RWPE1 (cell line): ENCODE results near the gene SMYD1.
"Not testable (repeated sequence)": the region's sequence is repeated elsewhere in the genome, so short reads cannot be mapped to it uniquely, and the experiment has no call there.

Experiments used
- CTCF ChIA-PET: fragments of 350-600 bp; sonication (Branson Sonifier 250); formaldehyde crosslinking; extraction: SDS; loops from one replicate; lab custom pipeline; 2021; lab: Yijun Ruan, JAX
- POLR2A ChIA-PET: fragments of 400-600 bp; formaldehyde crosslinking; extraction: SDS; loops from one replicate; lab custom pipeline; 2020; ENCODE audit warnings: antibody characterized with exemption; ENCODE audit not compliant: low non-redundant PET; lab: Yijun Ruan, JAX
- DNase-seq: peaks from one replicate; pipeline ENCODE4 v3.0.0; 2012; ENCODE audit warnings: low spot score
- H3K27ac ChIP-seq: fragments of 450-650 bp; 2 replicates; pipeline ENCODE4 v1.5.1; 2017
- CTCF ChIP-seq: fragments of 450-650 bp; conservative IDR thresholded peaks from 2 replicates; pipeline ENCODE4 v1.5.1; 2017; ENCODE audit warnings: low read depth, mild to moderate bottlenecking

Gene SMYD1

GRCh38 chr2:88067598-88067997, at the start of gene SMYD1:
Gene SMYD1, plus strand, starts transcription at chr2:88067825. Its CDS starts 40 bp downstream, at chr2:88067865.
- no peak for DNase-seq
- ChIA-PET POLR2A (no interaction called here), CTCF (no interaction called here)
- TF ChIP-seq CTCF: no peak
- no peak within 1 kb of the TSS for H3K27ac ChIP-seq

GRCh38 chr2:88018077-88018805, 49.4 kb upstream of the SMYD1 start:
- DNase-seq, POLR2A ChIA-PET, H3K27ac ChIP-seq: not testable (repeated sequence)
- CTCF ChIA-PET: interaction anchor here (0.6 kb wide), 1 partner anchor 43 kb away, joined by 3 read pairs; no protein-coding TSS in a partner anchor

GRCh38 chr2:88018909-88019308, 48.7 kb upstream of the SMYD1 start:
- no peak overlapping the region for H3K27ac ChIP-seq
- TF ChIP-seq CTCF: no peak
- CTCF ChIA-PET: interaction anchor here (0.6 kb wide), 1 partner anchor 42 kb away, joined by 3 read pairs; no protein-coding TSS in a partner anchor
- DNase-seq: no peak
- POLR2A ChIA-PET: no interaction called here

DNA sequence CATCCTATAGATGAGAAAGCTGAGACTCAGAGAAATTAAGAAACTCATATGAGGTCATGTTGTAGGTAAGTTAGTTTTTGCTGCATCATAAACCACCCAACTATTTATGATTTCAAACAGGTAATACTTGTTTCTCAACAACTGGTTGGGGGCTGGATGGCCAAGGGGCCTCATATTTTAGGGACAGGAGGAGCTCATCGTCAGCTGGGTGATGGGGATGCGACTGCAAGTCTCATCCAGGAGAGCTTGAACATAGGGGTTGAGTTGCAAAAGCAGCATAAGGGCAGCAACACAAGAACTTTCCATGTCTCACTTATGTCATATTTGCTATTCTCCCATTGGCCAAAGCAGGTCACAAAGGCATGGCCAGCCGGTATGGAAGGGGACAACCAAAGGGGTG, 47.6 kb upstream of the SMYD1 start:
- TF ChIP-seq CTCF: no peak
- no peak overlapping the region for H3K27ac ChIP-seq
- ChIA-PET POLR2A (no interaction called here), CTCF (interaction anchor here (0.6 kb wide), 1 partner anchor 154 kb away, joined by 3 read pairs; no protein-coding TSS in a partner anchor)
- DNase-seq: no peak

GRCh38 chr2:88022669-88022921, 45.0 kb upstream of the SMYD1 start:
- no peak for TF ChIP-seq CTCF
- ChIA-PET POLR2A (no interaction called here), CTCF (no interaction called here)

GRCh38 chr2:88024509-88024908, 43.1 kb upstream of the SMYD1 start:
- TF ChIP-seq CTCF: no peak
- DNase-seq: no peak
- ChIA-PET CTCF (no interaction called here), POLR2A (no interaction called here)
- no peak overlapping the region for H3K27ac ChIP-seq

More at GRCh38 chr2:88022669-88022921, 45.0 kb upstream of the SMYD1 start:
- DNase-seq: no peak
- no peak overlapping the region for H3K27ac ChIP-seq

DNA sequence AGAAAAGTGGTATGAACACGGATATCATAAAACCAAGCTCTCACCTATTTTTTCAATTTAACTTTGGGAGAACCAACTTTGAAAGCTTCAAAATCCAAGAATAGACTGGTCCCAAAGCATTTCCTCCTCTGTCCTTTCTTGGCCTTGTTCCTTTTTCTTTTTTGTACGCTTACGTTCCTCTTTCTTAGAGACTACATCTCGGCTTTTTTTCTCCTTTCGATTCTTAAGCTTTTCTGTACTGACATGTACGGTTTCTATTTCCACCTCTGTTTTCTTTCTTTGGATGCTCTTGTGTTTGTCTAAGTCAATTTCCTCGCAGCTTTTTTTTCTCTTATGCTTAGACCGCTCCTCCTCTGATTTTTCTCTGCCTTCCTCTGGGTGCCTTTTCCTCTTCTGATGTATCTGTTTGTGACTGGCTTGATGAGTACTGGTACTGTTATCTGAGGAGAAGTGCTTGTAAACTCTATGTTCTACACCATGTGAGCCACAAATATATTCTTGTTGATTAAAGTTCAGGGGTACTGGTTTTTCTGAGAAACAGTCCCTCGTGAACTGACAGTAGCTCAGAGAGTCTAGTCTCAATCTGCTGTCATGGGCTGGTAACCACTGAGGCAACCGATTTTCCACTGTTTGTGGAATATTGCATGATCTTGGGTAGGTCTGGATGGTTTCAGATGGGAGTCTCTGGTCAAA, 39.8 kb upstream of the SMYD1 start:
- no peak for DNase-seq
- H3K27ac ChIP-seq: no peak overlapping the region
- CTCF ChIA-PET: no interaction called here
- no peak for TF ChIP-seq CTCF
- POLR2A ChIA-PET: no interaction called here
